Fibroblast of lung (primary cell): Measurements from ENCODE around the gene C1QL2. TPM values are rescaled to one million over a fixed set of nuclear protein-coding genes. Genes with fewer than 3 reads are reported as not detected.

ENCODE experiments used
- DNase-seq, 2 donors: peaks; one replicate each; pipeline versions ENCODE4 v3.0.0 to v3.0.0-alpha.2; 2010; ENCODE audit warnings: low read depth in 2 of 2
- H2AFZ ChIP-seq: 2 replicates; pipeline ENCODE4 v1.5.1; 2012; ENCODE audit warnings: low read length, control low read depth, inconsistent platforms
- H3K27ac ChIP-seq: 2 replicates; pipeline ENCODE4 v1.5.1; 2011; ENCODE audit warnings: low read length, control low read depth; ENCODE audit not compliant: insufficient read depth
- H3K27me3 ChIP-seq: 2 replicates; pipeline ENCODE4 v1.5.1; 2011; ENCODE audit warnings: mild to moderate bottlenecking, low read length; ENCODE audit not compliant: control insufficient read depth, insufficient read depth
- H3K36me3 ChIP-seq: 2 replicates; pipeline ENCODE4 v1.5.1; 2011; ENCODE audit warnings: low read length; ENCODE audit not compliant: control insufficient read depth, insufficient read depth
- H3K4me1 ChIP-seq: 2 replicates; pipeline ENCODE4 v1.5.1; 2011; ENCODE audit warnings: low read length; ENCODE audit not compliant: control insufficient read depth, insufficient read depth; ENCODE audit errors: extremely low read depth
- H3K4me2 ChIP-seq: 2 replicates; pipeline ENCODE4 v1.5.1; 2011; ENCODE audit warnings: low read length, control low read depth; ENCODE audit not compliant: insufficient read depth; ENCODE audit errors: extremely low read depth
- H3K4me3 ChIP-seq, 4 experiments: fragments of 200-600 bp in 1 of 4; sonication (generic) in 1 of 4; replicated peaks in 1 of 4; 2 replicates each; pipeline ENCODE4 v1.5.1; 2011 to 2016; ENCODE audit warnings: low read length in 4 of 4, low read depth in 3 of 4, mild to moderate bottlenecking in 3 of 4, control low read depth in 2 of 4, inconsistent platforms in 1 of 4, mixed read lengths in 1 of 4; ENCODE audit not compliant: insufficient read depth in 1 of 4; ENCODE audit errors: control extremely low read depth in 1 of 4
- H3K79me2 ChIP-seq: 2 replicates; pipeline ENCODE4 v1.5.1; 2012; ENCODE audit warnings: mild to moderate bottlenecking, low read length, inconsistent platforms; ENCODE audit not compliant: control insufficient read depth, insufficient read depth
- H3K9ac ChIP-seq: 2 replicates; pipeline ENCODE4 v1.5.1; 2011; ENCODE audit warnings: mild to moderate bottlenecking, low read length, control low read depth; ENCODE audit not compliant: insufficient read depth
- H3K9me3 ChIP-seq: 2 replicates; pipeline ENCODE4 v1.5.1; 2012; ENCODE audit warnings: low read depth, low read length; ENCODE audit not compliant: control insufficient read depth, insufficient read depth
- H4K20me1 ChIP-seq: 2 replicates; pipeline ENCODE4 v1.5.1; 2011; ENCODE audit warnings: low read length; ENCODE audit not compliant: control insufficient read depth, insufficient read depth; ENCODE audit errors: extremely low read depth
- EZH2 ChIP-seq: IDR thresholded peaks from 2 replicates; pipeline ENCODE4 v1.5.1; 2012; ENCODE audit warnings: low read length, control low read depth, mild to moderate bottlenecking; ENCODE audit errors: missing control alignments
- polyA plus RNA-seq, 2 donors: library from polyadenylated mRNA; depleted of rRNA in 1 of 2; stranded (reverse) in 1 of 2; unstranded in 1 of 2; fragments of >200 nt; gene quantifications; 2 replicates each; pipeline ENCODE4 v1.2.1, GENCODE V29; 2011 to 2012; ENCODE audit warnings: missing spikeins in 1 of 2
- total RNA-seq: library from RNA; depleted of rRNA; stranded (reverse); fragments of >200 nt; gene quantifications from 2 replicates; pipeline ENCODE4 v1.2.1, GENCODE V29; 2014
- TF ChIP-seq, protein P1 (sequence below), 2 donors: IDR thresholded peaks in 1 of 2; conservative IDR thresholded peaks in 1 of 2; 1 replicate in 1 of 2; 2 replicates in 1 of 2; pipeline ENCODE4 v1.5.1; 2011 to 2012; ENCODE audit warnings: low read length in 2 of 2, control low read depth in 1 of 2, inconsistent platforms in 1 of 2, low read depth in 1 of 2, mild to moderate bottlenecking in 1 of 2

C1QL2 gene
- total and polyA plus RNA-seq, 2 donors (not counting 1 experiment from before 2014, with no cell fraction given) = not detected

DNA sequence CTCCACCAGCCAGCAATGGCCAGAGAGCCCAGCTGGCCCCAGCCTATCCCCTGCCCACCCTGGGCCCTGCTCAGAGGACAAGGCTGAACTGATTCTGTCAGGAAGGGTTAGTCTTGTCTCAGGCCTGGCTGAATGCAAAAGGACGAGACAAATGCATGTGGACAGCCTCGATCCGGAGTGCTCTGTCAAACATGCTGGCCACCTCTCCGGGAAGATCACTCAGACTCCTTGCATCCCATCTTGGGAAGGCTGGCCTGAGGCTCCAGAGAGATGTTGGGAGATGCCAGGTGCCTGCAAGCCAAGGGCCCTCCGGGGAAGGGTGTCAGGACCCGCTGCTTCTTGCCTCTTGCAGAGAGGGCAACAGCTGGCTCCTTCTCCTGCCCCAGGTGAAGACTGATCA, 20.2 kb upstream of the C1QL2 start:
- Histone ChIP-seq H3K9ac (no peak overlapping the region), H3K27ac (no peak overlapping the region), H3K4me1 (no peaks in the 10 kb centered on the region), H3K27me3 (no peaks in the 10 kb centered on the region), H3K4me3 (no peak overlapping the region), H2AFZ (no peak overlapping the region), H3K79me2 (no peaks in the 10 kb centered on the region), H3K4me2 (no peak overlapping the region), H3K9me3 (no peaks in the 10 kb centered on the region), H4K20me1 (no peaks in the 10 kb centered on the region), H3K36me3 (no peaks in the 10 kb centered on the region)
- TF ChIP-seq EZH2 = no peak
- TF ChIP-seq, protein P1, sequence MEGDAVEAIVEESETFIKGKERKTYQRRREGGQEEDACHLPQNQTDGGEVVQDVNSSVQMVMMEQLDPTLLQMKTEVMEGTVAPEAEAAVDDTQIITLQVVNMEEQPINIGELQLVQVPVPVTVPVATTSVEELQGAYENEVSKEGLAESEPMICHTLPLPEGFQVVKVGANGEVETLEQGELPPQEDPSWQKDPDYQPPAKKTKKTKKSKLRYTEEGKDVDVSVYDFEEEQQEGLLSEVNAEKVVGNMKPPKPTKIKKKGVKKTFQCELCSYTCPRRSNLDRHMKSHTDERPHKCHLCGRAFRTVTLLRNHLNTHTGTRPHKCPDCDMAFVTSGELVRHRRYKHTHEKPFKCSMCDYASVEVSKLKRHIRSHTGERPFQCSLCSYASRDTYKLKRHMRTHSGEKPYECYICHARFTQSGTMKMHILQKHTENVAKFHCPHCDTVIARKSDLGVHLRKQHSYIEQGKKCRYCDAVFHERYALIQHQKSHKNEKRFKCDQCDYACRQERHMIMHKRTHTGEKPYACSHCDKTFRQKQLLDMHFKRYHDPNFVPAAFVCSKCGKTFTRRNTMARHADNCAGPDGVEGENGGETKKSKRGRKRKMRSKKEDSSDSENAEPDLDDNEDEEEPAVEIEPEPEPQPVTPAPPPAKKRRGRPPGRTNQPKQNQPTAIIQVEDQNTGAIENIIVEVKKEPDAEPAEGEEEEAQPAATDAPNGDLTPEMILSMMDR (conservative IDR thresholded peaks at IDR 0.05 in 1 of 2, IDR thresholded peaks at IDR 0.05 in 1 of 2; ENCODE audit: low read depth in 1 of 2, low read length in 2 of 2) = no peak
- DNase-seq = no peak

DNA sequence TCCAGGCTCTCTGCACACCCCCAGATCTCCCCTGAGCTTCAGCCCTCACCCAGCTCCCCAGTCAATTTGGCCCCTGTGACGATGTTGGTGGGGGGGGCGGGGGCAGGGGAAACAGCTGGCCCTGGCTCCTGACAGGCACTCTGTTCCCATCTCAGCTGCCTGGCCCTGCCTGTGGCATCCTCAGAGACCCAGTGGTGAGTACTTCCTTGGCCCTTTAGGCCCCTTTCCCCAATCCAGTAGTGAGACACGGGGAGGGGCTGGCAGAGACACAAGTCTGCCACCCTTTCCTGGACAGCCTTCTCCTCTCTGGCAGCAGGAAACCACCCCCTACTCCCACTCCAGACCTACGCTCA, 19.3 kb upstream of the C1QL2 start:
- H3K4me3 ChIP-seq = no peak overlapping the region
- no peaks in the 10 kb centered on the region for H3K79me2 ChIP-seq
- no peaks in the 10 kb centered on the region for H3K4me1 ChIP-seq
- no peak for TF ChIP-seq EZH2
- TF ChIP-seq, protein P1 (conservative IDR thresholded peaks at IDR 0.05 in 1 of 2, IDR thresholded peaks at IDR 0.05 in 1 of 2; ENCODE audit: low read depth in 1 of 2, low read length in 2 of 2) = no peak
- H3K27me3 ChIP-seq = no peaks in the 10 kb centered on the region
- no peak overlapping the region for H3K4me2 ChIP-seq
- no peaks in the 10 kb centered on the region for H3K36me3 ChIP-seq
- no peak for DNase-seq
- no peak overlapping the region for H2AFZ ChIP-seq
- H3K27ac ChIP-seq = no peak overlapping the region
- H3K9me3 ChIP-seq = no peaks in the 10 kb centered on the region
- no peak overlapping the region for H3K9ac ChIP-seq
- no peaks in the 10 kb centered on the region for H4K20me1 ChIP-seq

DNA sequence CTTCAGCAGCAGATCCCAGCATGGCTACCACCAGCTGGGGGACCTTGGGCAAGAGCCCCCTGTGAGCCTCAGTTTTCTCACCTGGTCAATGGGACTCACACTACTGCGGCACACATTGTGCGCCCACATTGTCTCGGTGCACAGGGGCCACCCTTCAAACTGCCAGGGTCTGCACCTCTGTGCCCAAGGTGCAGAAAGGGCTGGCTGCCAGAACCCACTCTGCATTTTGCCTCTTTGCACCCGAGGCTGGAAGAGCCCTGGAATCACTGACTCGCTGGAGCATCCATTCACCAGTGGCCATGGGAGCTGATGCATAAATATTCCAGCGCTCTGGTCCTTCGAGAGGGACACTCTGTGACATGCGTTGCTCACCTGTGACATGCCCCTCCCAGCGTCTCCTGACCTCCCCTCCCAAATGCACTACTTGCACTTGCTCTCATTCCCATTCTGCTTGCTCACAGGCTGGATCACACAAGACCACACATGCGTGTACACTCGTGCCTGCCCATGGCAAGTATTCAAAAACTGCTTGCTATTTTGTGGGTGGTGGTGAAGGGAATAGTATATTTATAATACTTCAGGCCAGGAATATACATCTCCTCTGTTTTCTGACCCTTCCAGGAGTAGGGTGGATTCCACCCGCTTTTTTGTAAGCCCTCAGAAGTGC, 18.8 kb upstream of the C1QL2 start:
- no peaks in the 10 kb centered on the region for H3K4me1 ChIP-seq
- DNase-seq = no peak
- H2AFZ ChIP-seq = no peak overlapping the region
- H3K4me2 ChIP-seq = no peak overlapping the region
- H3K9ac ChIP-seq = no peak overlapping the region
- H3K27ac ChIP-seq = no peak overlapping the region
- H4K20me1 ChIP-seq = no peaks in the 10 kb centered on the region
- H3K4me3 ChIP-seq = no peak overlapping the region
- TF ChIP-seq EZH2 = no peak
- TF ChIP-seq, protein P1 (conservative IDR thresholded peaks at IDR 0.05 in 1 of 2, IDR thresholded peaks at IDR 0.05 in 1 of 2; ENCODE audit: low read depth in 1 of 2, low read length in 2 of 2) = no peak
- H3K36me3 ChIP-seq = no peaks in the 10 kb centered on the region
- H3K27me3 ChIP-seq = no peaks in the 10 kb centered on the region
- H3K9me3 ChIP-seq = no peaks in the 10 kb centered on the region
- no peaks in the 10 kb centered on the region for H3K79me2 ChIP-seq
